HEK293 (cell line): ENCODE data around the gene PTGIR.

Experiments
- CTCF ChIA-PET: fragments of 350-600 bp; formaldehyde crosslinking; extraction: SDS; loops from one replicate; lab custom pipeline; 2021; ENCODE audit warnings: antibody characterized with exemption; lab: Yijun Ruan, JAX
- POLR2A ChIA-PET: fragments of 300-600 bp; formaldehyde crosslinking; extraction: SDS; loops from one replicate; lab custom pipeline; 2020; ENCODE audit warnings: antibody characterized with exemption, inconsistent platforms; lab: Yijun Ruan, JAX
- H3K27ac ChIP-seq: fragments of 200-500 bp; sonication (Bioruptor generic); 2 replicates; pipeline ENCODE4 v1.5.1; 2014; ENCODE audit warnings: low read depth, low read length, control low read depth, inconsistent platforms; ENCODE audit errors: extremely low read depth
- H3K36me3 ChIP-seq, 2 experiments: fragments of 200-500 bp in 1 of 2; sonication (Bioruptor generic) in 1 of 2; 1 replicate in 1 of 2; 2 replicates in 1 of 2; pipeline ENCODE4 v1.5.1; 2014 to 2017; ENCODE audit warnings: inconsistent platforms in 2 of 2, low read length in 2 of 2; ENCODE audit not compliant: control insufficient read depth in 2 of 2, insufficient read depth in 1 of 2
- H3K4me1 ChIP-seq: fragments of 200-500 bp; sonication (Bioruptor generic); 2 replicates; pipeline ENCODE4 v1.5.1; 2014; ENCODE audit warnings: mild to moderate bottlenecking, low read length, inconsistent platforms; ENCODE audit not compliant: control insufficient read depth, insufficient read depth
- H3K4me3 ChIP-seq: 2 replicates; pipeline ENCODE4 v1.5.1; 2011; ENCODE audit warnings: low read depth, mild to moderate bottlenecking, control low read depth, low read length, moderate library complexity
- H3K9me3 ChIP-seq: fragments of 200-500 bp; sonication (Bioruptor generic); 2 replicates; pipeline ENCODE4 v1.5.1; 2014; ENCODE audit warnings: low read depth, low read length, inconsistent platforms; ENCODE audit not compliant: control insufficient read depth, insufficient read depth
- GLI4 ChIP-seq: fragments of 450-650 bp; formaldehyde crosslinking; IDR thresholded peaks from 2 replicates; pipeline ENCODE4 v1.5.1; 2016; ENCODE audit warnings: missing biosample characterization, missing genetic modification characterization
- HOXC10 ChIP-seq: sonication (generic); formaldehyde crosslinking; IDR thresholded peaks from 2 replicates; pipeline ENCODE4 v1.8.1; 2023; ENCODE audit warnings: mild to moderate bottlenecking, missing genetic modification reagents
- KLF1 ChIP-seq: fragments of 450-650 bp; formaldehyde crosslinking; IDR thresholded peaks from 2 replicates; pipeline ENCODE4 v1.5.1; 2016; ENCODE audit warnings: missing biosample characterization, missing genetic modification characterization
- KLF7 ChIP-seq: fragments of 450-650 bp; formaldehyde crosslinking; IDR thresholded peaks from 2 replicates; pipeline ENCODE4 v1.5.1; 2016; ENCODE audit warnings: missing biosample characterization, missing genetic modification characterization, borderline replicate concordance
- REPIN1 ChIP-seq: fragments of 450-650 bp; formaldehyde crosslinking; IDR thresholded peaks from 2 replicates; pipeline ENCODE4 v1.5.1; 2017; ENCODE audit warnings: missing biosample characterization, missing genetic modification characterization, low read depth
- SCRT1 ChIP-seq: fragments of 450-650 bp; formaldehyde crosslinking; IDR thresholded peaks from 2 replicates; pipeline ENCODE4 v1.5.1; 2016; ENCODE audit warnings: missing biosample characterization, missing genetic modification characterization, borderline replicate concordance
- SP7 ChIP-seq: fragments of 450-650 bp; formaldehyde crosslinking; IDR thresholded peaks from 2 replicates; pipeline ENCODE4 v1.5.1; 2016; ENCODE audit warnings: missing biosample characterization, missing genetic modification characterization
- ZBTB20 ChIP-seq: fragments of 450-650 bp; formaldehyde crosslinking; IDR thresholded peaks from 2 replicates; pipeline ENCODE4 v1.5.1; 2016; ENCODE audit warnings: missing biosample characterization, missing genetic modification characterization
- ZNF133 ChIP-seq: fragments of 450-650 bp; formaldehyde crosslinking; IDR thresholded peaks from 2 replicates; pipeline ENCODE4 v1.5.1; 2016; ENCODE audit warnings: missing biosample characterization, missing genetic modification characterization
- ZNF169 ChIP-seq: fragments of 450-650 bp; formaldehyde crosslinking; IDR thresholded peaks from 2 replicates; pipeline ENCODE4 v1.5.1; 2016; ENCODE audit warnings: missing biosample characterization, missing genetic modification characterization
- ZNF19 ChIP-seq: fragments of 450-650 bp; formaldehyde crosslinking; IDR thresholded peaks from 2 replicates; pipeline ENCODE4; 2016; ENCODE audit warnings: missing biosample characterization, missing genetic modification characterization, low read depth
- ZNF24 ChIP-seq: fragments of 450-650 bp; formaldehyde crosslinking; IDR thresholded peaks from 2 replicates; pipeline ENCODE4 v1.5.1; 2016; ENCODE audit warnings: missing biosample characterization, missing genetic modification characterization
- ZNF280C ChIP-seq: fragments of 450-650 bp; formaldehyde crosslinking; IDR thresholded peaks from 2 replicates; pipeline ENCODE4 v1.5.1; 2016; ENCODE audit warnings: missing biosample characterization, missing genetic modification characterization
- ZNF302 ChIP-seq: fragments of 450-650 bp; formaldehyde crosslinking; IDR thresholded peaks from 2 replicates; pipeline ENCODE4 v1.5.1; 2016; ENCODE audit warnings: missing biosample characterization, missing genetic modification characterization, low read depth
- ZNF350 ChIP-seq: fragments of 450-650 bp; formaldehyde crosslinking; IDR thresholded peaks from 2 replicates; pipeline ENCODE4 v1.5.0; 2017; ENCODE audit warnings: missing biosample characterization, mild to moderate bottlenecking, missing genetic modification characterization
- ZNF391 ChIP-seq: fragments of 450-650 bp; formaldehyde crosslinking; IDR thresholded peaks from 2 replicates; pipeline ENCODE4 v1.5.1; 2016; ENCODE audit warnings: low read depth, missing biosample characterization, missing genetic modification characterization, borderline replicate concordance
- ZNF473 ChIP-seq: fragments of 450-650 bp; formaldehyde crosslinking; IDR thresholded peaks from 2 replicates; pipeline ENCODE4 v1.5.1; 2017; ENCODE audit warnings: missing biosample characterization, missing genetic modification characterization
- ZNF529 ChIP-seq: fragments of 450-650 bp; formaldehyde crosslinking; IDR thresholded peaks from 2 replicates; pipeline ENCODE4 v1.5.1; 2017; ENCODE audit warnings: missing genetic modification characterization, missing biosample characterization; ENCODE audit not compliant: insufficient replicate concordance
- ZNF548 ChIP-seq: fragments of 450-650 bp; formaldehyde crosslinking; IDR thresholded peaks from 2 replicates; pipeline ENCODE4 v1.5.1; 2016; ENCODE audit warnings: missing biosample characterization, missing genetic modification characterization
- ZNF658 ChIP-seq: fragments of 450-650 bp; formaldehyde crosslinking; IDR thresholded peaks from 2 replicates; pipeline ENCODE4; 2016; ENCODE audit warnings: missing biosample characterization, missing genetic modification characterization
- ZNF776 ChIP-seq: fragments of 450-650 bp; formaldehyde crosslinking; IDR thresholded peaks from 2 replicates; pipeline ENCODE4 v1.5.0; 2017; ENCODE audit warnings: missing biosample characterization, missing genetic modification characterization, borderline replicate concordance
- ZNF777 ChIP-seq: fragments of 450-650 bp; formaldehyde crosslinking; IDR thresholded peaks from 2 replicates; pipeline ENCODE4 v1.5.1; 2017; ENCODE audit warnings: missing biosample characterization, missing genetic modification characterization, borderline replicate concordance
- ZNF792 ChIP-seq: fragments of 450-650 bp; formaldehyde crosslinking; IDR thresholded peaks from 2 replicates; pipeline ENCODE4 v1.5.1; 2016; ENCODE audit warnings: missing biosample characterization, missing genetic modification characterization
- ZNF830 ChIP-seq: fragments of 450-650 bp; IDR thresholded peaks from 2 replicates; pipeline ENCODE4 v1.5.0; 2018; ENCODE audit warnings: missing biosample characterization, missing genetic modification characterization, low read depth, mild to moderate bottlenecking, moderate library complexity
- ZSCAN16 ChIP-seq: fragments of 450-650 bp; formaldehyde crosslinking; IDR thresholded peaks from 2 replicates; pipeline ENCODE4 v1.5.1; 2016; ENCODE audit warnings: missing biosample characterization, missing genetic modification characterization
- TF ChIP-seq, protein P1 (sequence below): fragments of 450-650 bp; formaldehyde crosslinking; IDR thresholded peaks from 2 replicates; pipeline ENCODE4 v1.5.1; 2016; ENCODE audit warnings: missing biosample characterization, missing genetic modification characterization
- TF ChIP-seq, protein P2 (sequence below): fragments of 450-650 bp; formaldehyde crosslinking; IDR thresholded peaks from 2 replicates; pipeline ENCODE4 v1.5.1; 2017; ENCODE audit warnings: missing biosample characterization, missing genetic modification characterization
- TF ChIP-seq, protein P3 (sequence below): fragments of 450-650 bp; formaldehyde crosslinking; IDR thresholded peaks from 2 replicates; pipeline ENCODE4 v1.5.1; 2016; ENCODE audit warnings: missing biosample characterization, missing genetic modification characterization
- TF ChIP-seq, protein P4 (sequence below): fragments of 450-650 bp; formaldehyde crosslinking; IDR thresholded peaks from 2 replicates; pipeline ENCODE4 v1.5.1; 2016; ENCODE audit warnings: missing biosample characterization, missing genetic modification characterization

The PTGIR gene

DNA sequence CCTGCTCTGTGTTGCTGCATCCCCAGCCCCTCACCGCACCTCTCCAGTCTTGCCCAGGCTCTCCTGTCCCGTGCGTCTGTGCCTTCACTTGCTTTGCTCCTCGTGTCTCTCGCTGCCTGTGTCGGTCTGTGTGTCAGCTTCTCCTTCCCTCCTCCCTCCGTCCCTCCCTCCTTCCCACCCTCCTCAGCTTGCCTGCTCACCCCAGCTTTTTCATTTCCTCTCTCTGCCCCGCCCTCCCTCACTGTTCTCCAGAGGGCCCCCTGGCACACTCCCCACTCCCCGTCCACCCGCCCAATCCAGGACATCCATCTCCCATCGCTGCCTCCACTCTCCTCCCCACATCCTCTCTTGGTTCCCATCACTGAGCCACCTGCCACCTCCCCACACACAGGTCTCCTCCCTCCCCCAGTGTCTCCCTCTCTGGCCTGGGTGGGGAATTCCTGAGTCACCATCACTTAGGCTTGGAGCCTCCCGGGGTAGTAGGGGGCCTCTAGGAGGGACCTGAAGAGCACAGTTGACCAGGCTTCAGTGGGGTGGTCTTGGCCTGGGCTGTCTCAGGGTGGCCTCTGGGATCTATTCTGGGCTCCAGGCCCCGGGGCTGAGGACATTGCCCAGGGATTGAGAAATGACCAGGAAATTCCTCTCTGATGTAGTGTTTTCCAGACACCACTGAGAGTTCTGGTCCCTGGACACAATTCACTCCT lies at the start of gene PTGIR:
PTGIR (minus strand) TSS at position 132 of the 704 bp plus-strand sequence. CDS start 864 bp downstream, outside the sequence.
- POLR2A ChIA-PET = interaction anchor here (0.5 to 1.3 kb wide), 3 partner anchors 12 to 722 kb away, joined by 3 read pairs; no protein-coding TSS in a partner anchor
- Histone ChIP-seq H3K36me3 (no peaks in the 10 kb centered on the region), H3K4me1 (no peaks in the 10 kb centered on the region), H3K4me3 (no peak within 1 kb of the TSS), H3K27ac (no peak within 1 kb of the TSS), H3K9me3 (no peaks in the 10 kb centered on the region)
- CTCF ChIA-PET = interaction anchor here (0.7 to 2.5 kb wide), 5 partner anchors 8 to 79 kb away, joined by 4 to 12 read pairs (median 7); partner anchors contain the start of gene DACT3
- TF ChIP-seq ZNF391 (tag by site-specific recombination) (no peak), ZNF19 (tag by site-specific recombination) (no peak), SP7 (tag by site-specific recombination) (0 out of 2 replicates have a peak, but pooled peaks have one; percentile 24), GLI4 (0 out of 2 replicates have a peak, but pooled peaks have one; percentile 47), SCRT1 (tag by site-specific recombination) (no peak), ZNF169 (no peak), ZNF776 (tag by site-specific recombination) (no peak), KLF1 (peak; percentile 89), ZNF133 (tag by site-specific recombination) (0 out of 2 replicates have a peak, but pooled peaks have one; percentile 21), ZNF548 (tag by site-specific recombination) (no peak), ZNF529 (tag by site-specific recombination) (no peak), ZNF777 (no peak), ZNF280C (tag by site-specific recombination) (no peak), ZNF350 (tag by site-specific recombination) (no peak), ZNF830 (no peak), ZNF302 (tag by site-specific recombination) (no peak), ZNF658 (tag by site-specific recombination) (no peak), HOXC10 (CRISPR knock-in tag) (no peak), ZNF473 (tag by site-specific recombination) (no peak), REPIN1 (tag by site-specific recombination) (no peak), ZNF792 (no peak), ZBTB20 (no peak), ZSCAN16 (no peak), ZNF24 (no peak), KLF7 (tag by site-specific recombination) (no peak)
- TF ChIP-seq, protein P1, sequence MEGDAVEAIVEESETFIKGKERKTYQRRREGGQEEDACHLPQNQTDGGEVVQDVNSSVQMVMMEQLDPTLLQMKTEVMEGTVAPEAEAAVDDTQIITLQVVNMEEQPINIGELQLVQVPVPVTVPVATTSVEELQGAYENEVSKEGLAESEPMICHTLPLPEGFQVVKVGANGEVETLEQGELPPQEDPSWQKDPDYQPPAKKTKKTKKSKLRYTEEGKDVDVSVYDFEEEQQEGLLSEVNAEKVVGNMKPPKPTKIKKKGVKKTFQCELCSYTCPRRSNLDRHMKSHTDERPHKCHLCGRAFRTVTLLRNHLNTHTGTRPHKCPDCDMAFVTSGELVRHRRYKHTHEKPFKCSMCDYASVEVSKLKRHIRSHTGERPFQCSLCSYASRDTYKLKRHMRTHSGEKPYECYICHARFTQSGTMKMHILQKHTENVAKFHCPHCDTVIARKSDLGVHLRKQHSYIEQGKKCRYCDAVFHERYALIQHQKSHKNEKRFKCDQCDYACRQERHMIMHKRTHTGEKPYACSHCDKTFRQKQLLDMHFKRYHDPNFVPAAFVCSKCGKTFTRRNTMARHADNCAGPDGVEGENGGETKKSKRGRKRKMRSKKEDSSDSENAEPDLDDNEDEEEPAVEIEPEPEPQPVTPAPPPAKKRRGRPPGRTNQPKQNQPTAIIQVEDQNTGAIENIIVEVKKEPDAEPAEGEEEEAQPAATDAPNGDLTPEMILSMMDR = no peak
- TF ChIP-seq, protein P2, sequence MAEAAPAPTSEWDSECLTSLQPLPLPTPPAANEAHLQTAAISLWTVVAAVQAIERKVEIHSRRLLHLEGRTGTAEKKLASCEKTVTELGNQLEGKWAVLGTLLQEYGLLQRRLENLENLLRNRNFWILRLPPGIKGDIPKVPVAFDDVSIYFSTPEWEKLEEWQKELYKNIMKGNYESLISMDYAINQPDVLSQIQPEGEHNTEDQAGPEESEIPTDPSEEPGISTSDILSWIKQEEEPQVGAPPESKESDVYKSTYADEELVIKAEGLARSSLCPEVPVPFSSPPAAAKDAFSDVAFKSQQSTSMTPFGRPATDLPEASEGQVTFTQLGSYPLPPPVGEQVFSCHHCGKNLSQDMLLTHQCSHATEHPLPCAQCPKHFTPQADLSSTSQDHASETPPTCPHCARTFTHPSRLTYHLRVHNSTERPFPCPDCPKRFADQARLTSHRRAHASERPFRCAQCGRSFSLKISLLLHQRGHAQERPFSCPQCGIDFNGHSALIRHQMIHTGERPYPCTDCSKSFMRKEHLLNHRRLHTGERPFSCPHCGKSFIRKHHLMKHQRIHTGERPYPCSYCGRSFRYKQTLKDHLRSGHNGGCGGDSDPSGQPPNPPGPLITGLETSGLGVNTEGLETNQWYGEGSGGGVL (tag by site-specific recombination) = peak; percentile 98
- TF ChIP-seq, protein P3, sequence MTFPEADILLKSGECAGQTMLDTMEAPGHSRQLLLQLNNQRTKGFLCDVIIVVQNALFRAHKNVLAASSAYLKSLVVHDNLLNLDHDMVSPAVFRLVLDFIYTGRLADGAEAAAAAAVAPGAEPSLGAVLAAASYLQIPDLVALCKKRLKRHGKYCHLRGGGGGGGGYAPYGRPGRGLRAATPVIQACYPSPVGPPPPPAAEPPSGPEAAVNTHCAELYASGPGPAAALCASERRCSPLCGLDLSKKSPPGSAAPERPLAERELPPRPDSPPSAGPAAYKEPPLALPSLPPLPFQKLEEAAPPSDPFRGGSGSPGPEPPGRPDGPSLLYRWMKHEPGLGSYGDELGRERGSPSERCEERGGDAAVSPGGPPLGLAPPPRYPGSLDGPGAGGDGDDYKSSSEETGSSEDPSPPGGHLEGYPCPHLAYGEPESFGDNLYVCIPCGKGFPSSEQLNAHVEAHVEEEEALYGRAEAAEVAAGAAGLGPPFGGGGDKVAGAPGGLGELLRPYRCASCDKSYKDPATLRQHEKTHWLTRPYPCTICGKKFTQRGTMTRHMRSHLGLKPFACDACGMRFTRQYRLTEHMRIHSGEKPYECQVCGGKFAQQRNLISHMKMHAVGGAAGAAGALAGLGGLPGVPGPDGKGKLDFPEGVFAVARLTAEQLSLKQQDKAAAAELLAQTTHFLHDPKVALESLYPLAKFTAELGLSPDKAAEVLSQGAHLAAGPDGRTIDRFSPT (tag by site-specific recombination) = no peak
- TF ChIP-seq, protein P4, sequence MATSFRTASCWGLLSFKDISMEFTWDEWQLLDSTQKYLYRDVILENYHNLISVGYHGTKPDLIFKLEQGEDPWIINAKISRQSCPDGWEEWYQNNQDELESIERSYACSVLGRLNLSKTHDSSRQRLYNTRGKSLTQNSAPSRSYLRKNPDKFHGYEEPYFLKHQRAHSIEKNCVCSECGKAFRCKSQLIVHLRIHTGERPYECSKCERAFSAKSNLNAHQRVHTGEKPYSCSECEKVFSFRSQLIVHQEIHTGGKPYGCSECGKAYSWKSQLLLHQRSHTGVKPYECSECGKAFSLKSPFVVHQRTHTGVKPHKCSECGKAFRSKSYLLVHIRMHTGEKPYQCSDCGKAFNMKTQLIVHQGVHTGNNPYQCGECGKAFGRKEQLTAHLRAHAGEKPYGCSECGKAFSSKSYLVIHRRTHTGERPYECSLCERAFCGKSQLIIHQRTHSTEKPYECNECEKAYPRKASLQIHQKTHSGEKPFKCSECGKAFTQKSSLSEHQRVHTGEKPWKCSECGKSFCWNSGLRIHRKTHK (tag by site-specific recombination) = no peak
